Tibial artery (tissue), 4 donors: Measurements from ENCODE around the gene CTXND1.
A peak's percentile ranks its signal among the peaks of the same experiment; 100 is the strongest.

ENCODE experiments used
- DNase-seq, 2 donors: peaks; one replicate each; pipeline ENCODE4 v3.0.0-alpha.2; 2019
- H3K27ac ChIP-seq, 2 donors: fragments of 200-600 bp; sonication (generic) in 1 of 2; 1 replicate in 1 of 2; 2 replicates in 1 of 2; pipeline ENCODE4 v1.5.1; 2018 to 2019; ENCODE audit warnings: mild to moderate bottlenecking in 1 of 2
- H3K27me3 ChIP-seq, 2 donors: fragments of 200-600 bp; sonication (generic) in 1 of 2; one replicate each; pipeline versions ENCODE4 v1.5.1 to v1.6.0; 2016 to 2019
- H3K36me3 ChIP-seq, 3 donors: fragments of 200-600 bp; sonication (generic) in 2 of 3; one replicate each; pipeline ENCODE4 v1.5.1; 2016 to 2019; ENCODE audit warnings: mild to moderate bottlenecking in 2 of 3
- H3K4me1 ChIP-seq, 4 donors: fragments of 200-600 bp; sonication (generic) in 2 of 4; 1 replicate in 3 of 4; 2 replicates in 1 of 4; pipeline ENCODE4 v1.5.1; 2016 to 2019
- H3K4me3 ChIP-seq, 2 donors: fragments of 200-600 bp; sonication (generic) in 1 of 2; 1 replicate in 1 of 2; 2 replicates in 1 of 2; pipeline ENCODE4 v1.5.1; 2018 to 2019; ENCODE audit warnings: mild to moderate bottlenecking in 2 of 2
- H3K9me3 ChIP-seq, 3 donors: fragments of 200-600 bp; sonication (generic) in 1 of 3; one replicate each; pipeline ENCODE4 v1.5.1; 2016 to 2019
- CTCF ChIP-seq, 2 experiments: fragments of 200-600 bp in 1 of 2; fragments of 450-650 bp in 1 of 2; IDR thresholded peaks; one replicate each; pipeline ENCODE4 v1.5.1; 2017 to 2019; ENCODE audit warnings: antibody characterized with exemption in 2 of 2, mild to moderate bottlenecking in 1 of 2, moderate library complexity in 1 of 2
- intact Hi-C: fragments of 100-400 bp; cut with DNase I; formaldehyde crosslinking; loops from one replicate; pipeline ENCODE4 v1.15.0; 2023; ENCODE audit warnings: low total_unique reads

Gene CTXND1

GRCh38 chr15:80266745-80267144 lies 14.7 kb upstream of the CTXND1 start:
- TF ChIP-seq CTCF (IDR thresholded peaks at IDR 0.05), result no peak
- H3K4me3 ChIP-seq, result no peak overlapping the region
- H3K4me1 ChIP-seq, result no peaks in the 10 kb centered on the region
- H3K27me3 ChIP-seq, result peaks cover 0 to 14% of the 10 kb centered on the region in 2 donors
- no peaks in the 10 kb centered on the region for H3K9me3 ChIP-seq
- peak in 1 of 2 donors; percentile 21 for DNase-seq
- intact Hi-C loops, result no loop called here
- no peak overlapping the region for H3K27ac ChIP-seq
- H3K36me3 ChIP-seq, result no peaks in the 10 kb centered on the region

GRCh38 chr15:80266113-80266512 lies 14.1 kb upstream of the CTXND1 start:
- H3K27me3 ChIP-seq, result peaks cover 0 to 17% of the 10 kb centered on the region in 2 donors
- intact Hi-C loops, result no loop called here

GRCh38 chr15:80265021-80265420 lies 13.0 kb upstream of the CTXND1 start:
- Histone ChIP-seq H3K4me1 (no peaks in the 10 kb centered on the region), H3K36me3 (no peaks in the 10 kb centered on the region), H3K27ac (no peak overlapping the region), H3K27me3 (peaks cover 0 to 26% of the 10 kb centered on the region in 2 donors), H3K9me3 (no peaks in the 10 kb centered on the region), H3K4me3 (no peak overlapping the region)
- intact Hi-C loops, result no loop called here
- peak in 1 of 2 donors; percentile 37 for DNase-seq
- TF ChIP-seq CTCF (IDR thresholded peaks at IDR 0.05), result no peak

More at GRCh38 chr15:80266113-80266512, 14.1 kb upstream of the CTXND1 start:
- H3K9me3 ChIP-seq, result no peaks in the 10 kb centered on the region
- no peak overlapping the region for H3K4me3 ChIP-seq
- no peak overlapping the region for H3K27ac ChIP-seq
- no peak for DNase-seq
- no peaks in the 10 kb centered on the region for H3K4me1 ChIP-seq
- no peaks in the 10 kb centered on the region for H3K36me3 ChIP-seq
- TF ChIP-seq CTCF (IDR thresholded peaks at IDR 0.05), result no peak

GRCh38 chr15:80264031-80264430 lies 12.0 kb upstream of the CTXND1 start:
- no peak overlapping the region for H3K27ac ChIP-seq
- peaks cover 0 to 29% of the 10 kb centered on the region in 2 donors for H3K27me3 ChIP-seq
- TF ChIP-seq CTCF (IDR thresholded peaks at IDR 0.05), result no peak
- DNase-seq, result no peak
- H3K4me1 ChIP-seq, result no peaks in the 10 kb centered on the region
- no peak overlapping the region for H3K4me3 ChIP-seq
- H3K9me3 ChIP-seq, result no peaks in the 10 kb centered on the region
- H3K36me3 ChIP-seq, result no peaks in the 10 kb centered on the region
- intact Hi-C loops, result no loop called here

GRCh38 chr15:80260551-80260950 lies 8.5 kb upstream of the CTXND1 start:
- Histone ChIP-seq H3K27ac (no peak overlapping the region), H3K27me3 (peaks cover 0 to 18% of the 10 kb centered on the region in 2 donors), H3K4me3 (no peak overlapping the region), H3K36me3 (no peaks in the 10 kb centered on the region), H3K4me1 (no peaks in the 10 kb centered on the region), H3K9me3 (no peaks in the 10 kb centered on the region)
- intact Hi-C loops, result no loop called here
- peak in 1 of 2 donors; percentile 12 for DNase-seq
- no peak for TF ChIP-seq CTCF (IDR thresholded peaks at IDR 0.05)

- Histone ChIP-seq H3K4me3 (no peak overlapping the region), H3K27ac (no peak overlapping the region), H3K27me3 (peaks cover 0 to 18% of the 10 kb centered on the region in 2 donors), H3K4me1 (no peaks in the 10 kb centered on the region), H3K36me3 (no peaks in the 10 kb centered on the region), H3K9me3 (no peaks in the 10 kb centered on the region)
- intact Hi-C loops, result no loop called here
- DNase-seq, result peak in 1 of 2 donors; percentile 34
- TF ChIP-seq CTCF (IDR thresholded peaks at IDR 0.05), result no peak
These were observed 8.0 kb upstream of the CTXND1 start for GRCh38 chr15:80259942-80260510.
